SIG-M5 treated with dmso at 0.1 percent for 504 hours (cell line): ENCODE data around the gene DISC1.
"Not testable (repeated sequence)": the region's sequence is repeated elsewhere in the genome, so short reads cannot be mapped to it uniquely, and the experiment has no call there.

ENCODE experiments used
- DNase-seq: peaks from one replicate; lab custom pipeline; 2025; ENCODE audit not compliant: unreplicated experiment; lab: John Stamatoyannopoulos, UW

The DISC1 gene

DNA sequence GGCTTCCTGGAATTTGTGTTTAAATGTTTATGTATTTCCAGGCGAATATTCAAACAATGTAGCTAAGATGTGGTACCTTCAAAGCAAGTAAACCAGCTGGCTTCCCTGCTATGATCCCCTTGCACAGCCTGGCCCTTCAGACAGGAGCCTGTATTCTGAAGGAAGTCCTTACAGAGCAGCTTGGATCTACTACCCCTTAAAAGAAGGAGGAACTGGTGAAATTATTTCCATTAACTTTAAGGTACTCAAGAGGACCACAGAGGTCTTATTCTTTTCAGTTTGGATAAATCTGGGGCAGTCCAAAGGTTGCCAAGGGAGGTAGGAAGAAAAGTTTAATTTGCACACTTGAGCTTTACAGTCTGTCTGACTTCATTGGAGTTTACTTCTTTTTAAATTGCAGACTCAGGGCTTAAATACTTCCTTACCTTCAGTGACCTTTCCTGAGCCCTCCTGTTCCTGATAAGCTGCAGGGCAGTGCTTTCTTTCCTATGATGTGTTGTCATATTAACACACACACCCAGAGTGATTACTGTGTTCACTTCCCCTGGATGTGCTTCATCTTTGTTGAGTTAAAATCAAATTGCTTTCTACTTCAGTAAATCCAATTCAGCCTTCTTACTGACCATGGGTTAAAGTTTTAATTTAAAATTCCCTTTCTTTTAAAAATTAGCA lies 40.5 kb downstream of the DISC1 start:
- DNase-seq: no peak

DNA sequence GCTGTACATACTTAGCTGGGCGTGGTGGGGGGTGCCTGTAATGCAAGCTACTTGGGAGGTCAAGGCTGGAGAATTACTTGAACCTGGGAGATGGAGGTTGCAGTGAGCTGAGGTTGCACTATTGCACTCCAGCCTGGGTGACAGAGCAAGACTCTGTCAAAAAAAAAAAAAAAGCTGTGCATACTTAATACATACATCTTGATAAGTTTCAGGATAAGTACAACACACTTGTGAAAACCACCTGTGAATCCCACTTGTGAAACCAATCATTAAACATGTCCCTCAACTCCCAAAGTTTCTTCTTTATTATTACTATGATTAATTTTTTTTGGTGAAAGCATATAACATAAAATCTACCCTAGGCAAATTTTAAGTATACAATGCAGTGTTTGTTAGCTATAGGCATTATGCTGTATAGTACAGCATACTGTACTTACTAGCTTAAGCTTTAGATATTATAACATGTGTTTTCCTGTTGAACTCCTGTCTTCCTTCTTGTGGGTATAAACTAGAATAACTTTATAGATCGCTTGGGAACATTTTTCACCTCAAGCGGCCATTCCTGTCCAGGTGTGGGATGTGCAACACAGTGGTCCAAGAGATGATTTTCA lies 41.4 kb downstream of the DISC1 start:
- no peak for DNase-seq

DNA sequence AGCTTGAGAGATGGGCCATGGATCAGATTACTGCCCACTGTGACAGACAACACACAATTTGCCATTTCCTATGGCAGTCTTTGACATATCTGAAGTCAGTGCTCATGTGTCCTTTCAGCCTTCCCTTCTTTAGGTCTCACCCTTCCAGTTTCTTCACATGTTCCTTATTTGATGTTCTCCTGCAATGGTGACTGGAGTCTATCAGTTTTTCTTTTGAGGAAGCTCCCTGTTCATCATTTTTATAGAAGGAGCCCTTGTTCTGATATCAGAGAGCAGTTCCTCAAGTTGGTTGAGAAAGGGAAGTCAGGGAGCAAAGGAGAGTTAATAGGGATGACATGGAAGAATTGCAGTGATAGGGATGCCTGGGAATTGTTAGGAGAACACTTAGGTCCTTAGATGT lies 42.2 kb downstream of the DISC1 start:
- DNase-seq: no peak

DNA sequence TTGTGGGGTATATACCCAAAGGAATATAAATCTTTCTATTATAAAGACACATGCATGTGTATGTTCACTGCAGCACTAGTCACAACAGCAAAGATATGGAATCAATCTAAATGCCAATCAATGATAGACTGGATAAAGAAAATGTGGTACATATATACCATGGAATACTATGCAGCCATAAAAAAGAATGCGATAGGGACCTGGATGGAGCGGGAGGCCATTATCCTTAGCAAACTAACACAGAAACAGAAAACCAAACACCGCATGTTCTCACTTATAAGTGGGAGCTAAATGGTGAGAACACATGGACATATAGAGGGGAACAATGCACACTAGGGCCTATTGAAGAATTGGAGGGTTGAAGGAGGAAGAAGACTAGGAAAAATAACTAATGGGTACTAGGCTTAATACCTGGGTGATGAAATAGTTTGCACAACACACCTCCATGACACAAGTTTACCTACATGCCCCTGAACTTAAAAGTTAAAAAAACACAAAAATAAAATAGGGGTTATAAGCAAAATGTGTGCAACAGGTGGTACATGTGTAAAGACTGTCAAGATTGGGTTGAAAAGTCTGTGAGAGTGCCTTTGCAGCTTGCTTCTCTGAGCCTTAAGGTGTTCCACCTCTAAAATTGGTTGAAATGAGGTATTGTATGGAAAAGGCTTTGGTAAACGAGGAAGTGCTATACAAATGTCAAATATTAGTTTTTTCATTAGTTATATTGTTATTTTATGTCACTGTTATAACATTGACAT lies 43.5 kb downstream of the DISC1 start:
- DNase-seq: not testable (repeated sequence)

DNA sequence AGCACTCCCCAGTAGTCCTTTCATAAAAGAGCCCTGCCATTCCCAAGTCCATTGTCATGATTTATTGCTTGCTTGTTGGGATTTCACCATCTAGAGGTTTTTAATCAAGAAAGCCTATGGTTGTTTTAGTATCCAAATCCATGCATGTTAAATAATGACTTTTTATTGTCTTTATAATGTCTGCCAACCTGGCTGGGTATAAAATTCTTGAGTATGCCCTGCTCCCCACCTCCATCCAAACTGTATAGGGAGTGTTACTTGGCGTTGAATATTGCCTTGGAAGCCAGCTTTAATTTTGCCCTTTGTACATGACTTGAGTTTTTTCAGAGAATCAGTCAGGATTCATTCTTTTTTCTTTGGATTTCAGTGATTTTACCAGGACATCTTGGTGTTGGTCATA lies 44.2 kb downstream of the DISC1 start:
- no peak for DNase-seq

DNA sequence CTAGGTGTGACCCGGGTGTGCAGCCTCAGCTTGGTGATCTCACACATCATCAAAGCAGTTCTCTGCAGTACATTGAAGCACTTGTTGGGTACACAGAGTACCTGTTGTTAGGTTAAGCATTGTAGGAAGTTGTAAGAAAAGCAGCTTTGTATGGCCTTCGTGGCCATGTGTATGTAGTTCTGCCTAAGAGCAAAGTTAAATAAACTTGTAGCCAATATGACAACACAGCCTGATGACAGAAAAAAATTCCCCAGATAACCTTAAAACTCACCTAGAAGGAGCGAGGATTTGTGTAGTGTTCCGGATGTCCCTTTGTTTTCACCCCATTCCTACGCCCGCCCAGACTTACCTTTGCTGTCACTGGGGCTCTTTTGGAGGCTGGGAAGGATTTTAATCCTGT lies 48.0 kb downstream of the DISC1 start:
- DNase-seq: no peak

DNA sequence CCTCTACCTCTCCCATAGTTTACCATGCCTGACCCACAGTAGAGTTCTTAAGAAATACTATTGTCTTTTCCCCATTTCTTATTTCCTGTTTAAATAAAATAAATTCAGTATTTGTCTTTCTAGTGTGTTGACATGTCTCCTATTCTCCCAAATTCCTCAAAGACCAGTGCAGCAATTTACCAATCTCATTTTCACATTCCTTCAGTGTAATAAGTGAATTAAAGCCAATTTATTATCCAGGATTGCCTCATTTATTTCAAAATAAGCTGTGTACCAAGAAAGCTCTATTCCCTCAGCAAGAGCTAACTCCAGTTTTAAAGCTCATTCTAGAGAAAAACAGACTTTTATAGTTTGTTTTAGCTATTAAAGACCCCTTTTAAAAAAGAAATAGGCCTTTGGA lies 49.9 kb downstream of the DISC1 start:
- no peak for DNase-seq

DNA sequence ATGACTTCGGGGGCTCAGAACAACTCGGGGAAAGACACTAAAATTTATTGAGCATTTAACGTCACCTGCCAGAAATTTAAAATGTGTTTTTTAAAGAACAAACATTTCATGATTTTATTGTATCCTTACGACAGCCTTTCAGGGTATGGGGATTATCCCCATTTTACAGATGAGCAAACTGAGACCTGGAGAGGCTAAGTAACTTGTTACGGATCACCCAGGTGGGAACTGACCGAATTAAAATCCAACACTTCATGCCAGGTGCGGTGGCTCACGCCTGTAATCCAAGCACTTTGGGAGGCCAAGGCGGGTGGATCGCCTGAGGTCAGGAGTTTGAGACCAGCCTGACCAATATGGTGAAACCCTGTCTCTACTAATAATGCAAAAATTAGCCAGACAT lies 50.9 kb downstream of the DISC1 start:
- no peak for DNase-seq

DNA sequence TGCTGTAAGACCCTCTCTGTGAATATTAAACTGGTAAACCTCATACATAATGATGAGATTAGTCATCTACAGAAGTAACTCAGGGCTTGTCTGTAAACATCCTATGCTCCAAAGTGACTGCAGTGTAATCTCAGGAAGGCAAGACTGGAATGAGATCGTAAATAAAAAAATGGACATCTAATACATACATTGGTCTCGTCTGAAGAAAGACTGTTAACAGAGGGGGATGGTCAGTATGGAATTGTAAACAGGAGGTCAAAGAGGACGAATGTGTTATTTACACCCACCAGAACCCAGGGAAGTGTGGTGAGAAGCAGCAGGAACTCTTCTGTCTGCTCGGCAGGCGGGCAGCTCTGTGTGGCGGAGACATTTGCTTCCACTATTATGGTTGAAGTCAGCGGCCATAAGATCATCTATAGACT lies 51.4 kb downstream of the DISC1 start:
- no peak for DNase-seq

DNA sequence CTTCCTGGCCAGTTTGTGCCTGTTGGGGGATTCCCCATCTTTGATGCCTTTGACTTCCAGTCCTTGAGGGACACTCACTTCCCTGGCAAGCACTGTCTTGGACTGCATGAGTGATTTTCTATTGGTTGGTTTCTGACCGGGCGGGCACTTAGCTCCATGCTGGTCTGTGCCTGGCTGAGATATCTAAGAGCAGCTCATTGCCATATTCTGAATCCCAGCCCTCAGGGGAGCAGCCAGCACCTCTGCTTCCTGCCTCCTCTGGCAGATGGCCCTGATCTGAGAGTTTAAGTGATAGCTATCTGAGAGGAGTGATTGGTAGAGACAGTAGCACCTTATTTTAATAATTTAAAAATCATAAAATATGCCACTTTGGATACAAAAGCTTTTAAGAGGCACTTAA lies 52.5 kb downstream of the DISC1 start:
- no peak for DNase-seq

DNA sequence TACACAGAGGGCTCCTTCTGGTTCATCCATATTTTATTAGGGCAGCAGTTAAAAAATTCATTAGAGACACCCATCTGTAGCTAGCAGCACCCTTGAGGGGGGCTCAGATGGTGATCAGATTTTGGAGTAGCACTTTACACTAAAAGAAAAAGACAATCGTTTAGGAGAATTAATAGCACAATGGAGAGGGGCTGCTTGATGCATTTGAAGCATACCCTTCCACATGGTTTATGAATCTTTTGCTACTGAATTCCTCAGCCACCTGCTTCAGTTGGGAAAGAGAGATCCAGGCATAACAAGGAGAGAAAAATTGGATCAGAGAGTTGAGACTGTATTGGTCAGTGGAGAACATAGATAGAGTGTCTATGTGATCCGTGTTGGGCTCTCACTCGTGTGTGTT lies 54.4 kb downstream of the DISC1 start:
- DNase-seq: no peak

DNA sequence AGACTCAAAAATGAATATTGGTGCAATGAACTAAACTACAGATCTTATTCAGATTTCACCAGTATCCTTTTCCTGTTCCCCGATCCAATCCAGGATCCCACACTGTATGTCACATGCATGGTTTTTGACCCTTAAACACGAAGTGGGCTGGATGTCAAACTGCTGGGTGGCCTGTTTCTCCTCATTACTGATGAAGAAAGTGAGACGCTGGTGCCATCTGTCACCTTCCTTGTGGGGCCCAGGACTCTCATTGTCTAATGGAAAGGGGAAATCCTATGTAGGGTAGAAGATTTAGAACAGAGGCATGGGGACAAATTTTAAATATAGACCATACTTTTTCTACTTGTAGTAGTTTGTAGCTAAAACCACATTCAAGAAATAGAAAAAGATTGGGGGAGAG lies 56.2 kb downstream of the DISC1 start:
- no peak for DNase-seq

DNA sequence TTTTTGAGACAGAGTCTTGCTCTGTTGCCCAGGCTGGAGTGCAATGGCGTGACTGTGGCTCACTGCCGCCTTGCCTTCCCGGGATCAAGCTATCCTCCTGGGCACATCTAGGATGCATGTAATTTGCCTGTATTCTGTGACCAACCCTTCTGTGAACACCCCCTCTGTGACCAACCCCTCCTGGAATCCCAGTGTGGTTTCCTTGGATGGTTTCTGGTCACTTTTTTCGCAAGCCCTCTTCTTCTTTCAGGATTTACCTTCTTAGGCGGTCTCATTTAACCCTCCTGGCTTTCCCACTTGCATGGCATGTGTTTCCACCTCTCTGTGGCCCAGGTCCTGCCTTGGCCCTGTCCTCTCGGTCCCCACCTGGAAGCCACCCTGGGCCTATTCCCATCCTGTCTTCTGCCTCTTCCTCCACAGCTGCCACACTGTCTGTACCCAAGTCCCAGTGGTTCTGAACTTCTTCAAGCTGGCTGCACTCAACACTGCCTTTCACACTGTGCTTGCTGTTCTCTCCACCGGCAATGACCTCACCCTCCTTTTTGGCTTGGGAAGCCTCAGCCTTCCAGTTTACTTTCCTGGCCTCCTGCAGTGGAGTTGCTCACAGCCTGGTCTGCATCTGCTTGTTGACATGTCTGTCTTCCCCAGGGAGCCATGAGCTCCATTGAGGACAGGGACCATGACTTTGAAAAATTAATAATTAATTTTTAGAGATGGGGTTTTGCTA lies 57.0 kb downstream of the DISC1 start:
- no peak for DNase-seq

DNA sequence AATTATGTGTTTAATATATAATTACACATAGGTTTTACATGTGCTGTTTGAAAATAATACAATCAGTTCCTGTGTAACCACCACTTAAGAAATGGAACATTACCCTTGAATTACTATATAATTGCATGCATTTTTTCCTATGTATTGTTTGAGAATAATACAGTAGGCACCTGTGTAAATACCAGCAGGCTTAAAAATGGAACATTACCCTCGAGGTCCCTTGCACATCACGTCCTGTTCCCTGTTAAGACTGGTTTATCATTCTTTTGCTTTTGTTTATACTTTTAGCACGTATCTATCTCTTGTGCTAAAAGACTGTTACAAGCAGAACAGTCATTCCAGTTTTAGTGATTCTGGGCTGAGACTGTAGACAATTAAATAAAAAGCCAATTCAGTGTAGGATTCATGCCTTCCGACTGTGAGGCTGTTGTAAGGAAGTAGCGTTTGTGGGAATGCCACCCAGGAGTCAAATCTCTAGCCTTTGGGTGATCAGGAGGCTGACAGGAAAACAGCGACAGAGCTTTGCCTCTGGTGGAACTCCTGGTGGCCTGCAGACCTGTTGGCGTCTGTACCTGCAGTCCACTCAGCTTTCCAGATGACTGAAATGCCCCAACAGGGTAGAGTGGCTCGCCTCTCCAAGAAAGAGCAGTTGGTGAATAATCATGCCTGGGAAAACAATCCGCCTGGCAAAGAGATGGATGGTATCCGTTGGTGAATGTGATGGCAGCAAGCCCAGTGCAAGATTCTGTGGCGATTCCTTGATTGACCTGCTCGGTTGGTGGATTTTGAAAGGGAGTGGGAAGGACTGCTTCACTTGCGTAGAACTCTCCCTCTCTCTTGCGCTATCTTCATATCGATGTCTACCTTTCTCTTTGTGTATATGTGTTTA lies 58.0 kb downstream of the DISC1 start:
- no peak for DNase-seq

DNA sequence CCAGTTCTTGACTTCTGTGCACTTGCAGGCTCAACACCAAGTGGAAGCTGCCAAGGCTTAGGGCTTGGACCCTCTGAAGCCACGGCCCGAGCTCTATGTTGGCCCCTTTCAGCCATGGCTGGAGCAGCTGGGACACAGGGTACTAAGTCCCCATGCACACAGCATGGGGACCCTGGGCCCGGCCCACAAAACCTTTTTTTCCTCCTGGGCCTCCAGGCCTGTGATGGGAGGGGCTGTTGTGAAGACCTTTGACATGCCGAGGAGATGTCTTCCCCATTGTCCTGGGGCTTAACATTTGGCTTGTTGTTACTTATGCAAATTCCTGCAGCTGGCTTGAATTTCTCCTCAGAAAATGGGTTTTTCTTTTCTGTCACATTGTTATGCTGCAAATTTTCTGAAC lies 59.8 kb downstream of the DISC1 start:
- DNase-seq: no peak

DNA sequence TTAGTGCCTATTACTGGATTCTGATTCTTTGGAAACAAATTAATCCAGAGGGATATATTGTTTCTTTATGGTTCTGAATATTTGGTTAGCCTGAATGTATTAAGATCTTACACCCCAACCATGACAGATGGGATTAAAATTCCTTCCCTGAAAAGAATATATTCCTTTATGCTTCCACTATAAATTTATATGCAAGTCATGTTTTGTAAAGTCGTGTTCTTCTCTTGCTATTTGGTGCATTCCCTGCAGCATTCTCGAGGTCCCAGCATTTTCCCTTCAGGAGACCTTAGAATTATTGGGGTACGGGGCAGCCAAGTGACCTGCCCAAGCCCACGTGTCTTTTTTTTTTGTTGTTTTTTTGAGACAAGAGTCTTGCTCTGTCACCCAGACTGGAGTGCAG lies 62.4 kb downstream of the DISC1 start:
- no peak for DNase-seq

DNA sequence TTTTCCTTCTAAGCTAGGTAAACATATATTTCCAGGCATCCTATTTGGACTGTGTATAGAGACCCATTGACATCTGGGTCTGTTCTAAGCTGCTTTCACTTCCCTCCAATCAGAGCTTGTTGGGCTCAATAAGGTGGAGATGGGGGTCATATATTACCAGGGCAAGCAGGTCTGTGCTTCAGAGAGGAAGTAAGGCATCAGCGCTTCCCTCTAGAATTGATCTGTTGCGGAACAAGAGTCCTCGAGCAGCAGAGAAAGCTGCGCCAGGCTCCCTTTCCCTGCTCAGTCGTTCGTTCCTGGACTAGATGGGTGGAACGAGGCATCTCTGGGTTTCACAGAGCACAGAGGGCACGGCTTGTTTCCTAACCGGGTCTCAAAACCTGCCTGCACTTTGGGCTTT lies 63.5 kb downstream of the DISC1 start:
- DNase-seq: no peak

DNA sequence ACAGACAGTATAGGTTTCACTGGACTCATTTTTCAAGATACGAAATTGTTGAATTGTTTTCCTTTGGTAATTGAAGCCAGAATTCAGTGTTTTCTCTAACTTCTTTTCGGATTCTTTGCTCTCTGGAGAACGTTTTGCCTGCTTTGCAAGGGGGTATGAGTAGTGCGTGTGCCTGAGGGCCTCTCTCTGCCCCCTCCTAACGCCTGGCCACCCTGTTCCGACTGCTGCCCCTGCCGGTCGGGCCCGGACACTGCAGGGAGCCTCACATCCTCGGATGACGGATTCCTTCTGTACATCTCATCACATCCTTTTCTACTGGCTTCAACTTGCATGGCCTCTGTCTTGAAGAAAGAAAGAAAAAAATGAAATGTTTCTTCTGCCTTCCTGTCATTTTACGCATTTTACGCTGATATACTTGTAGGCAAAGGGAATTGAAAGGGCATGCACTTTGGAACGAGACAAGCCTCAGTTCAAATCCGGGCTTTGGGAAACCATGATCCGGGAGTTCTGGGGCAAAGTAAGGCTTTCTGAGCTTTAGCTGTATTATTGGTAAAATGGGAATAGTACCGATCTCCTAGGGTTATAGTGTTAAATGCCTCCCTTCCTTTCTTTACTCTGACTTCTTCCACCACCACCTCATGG lies 65.1 kb downstream of the DISC1 start:
- no peak for DNase-seq

DNA sequence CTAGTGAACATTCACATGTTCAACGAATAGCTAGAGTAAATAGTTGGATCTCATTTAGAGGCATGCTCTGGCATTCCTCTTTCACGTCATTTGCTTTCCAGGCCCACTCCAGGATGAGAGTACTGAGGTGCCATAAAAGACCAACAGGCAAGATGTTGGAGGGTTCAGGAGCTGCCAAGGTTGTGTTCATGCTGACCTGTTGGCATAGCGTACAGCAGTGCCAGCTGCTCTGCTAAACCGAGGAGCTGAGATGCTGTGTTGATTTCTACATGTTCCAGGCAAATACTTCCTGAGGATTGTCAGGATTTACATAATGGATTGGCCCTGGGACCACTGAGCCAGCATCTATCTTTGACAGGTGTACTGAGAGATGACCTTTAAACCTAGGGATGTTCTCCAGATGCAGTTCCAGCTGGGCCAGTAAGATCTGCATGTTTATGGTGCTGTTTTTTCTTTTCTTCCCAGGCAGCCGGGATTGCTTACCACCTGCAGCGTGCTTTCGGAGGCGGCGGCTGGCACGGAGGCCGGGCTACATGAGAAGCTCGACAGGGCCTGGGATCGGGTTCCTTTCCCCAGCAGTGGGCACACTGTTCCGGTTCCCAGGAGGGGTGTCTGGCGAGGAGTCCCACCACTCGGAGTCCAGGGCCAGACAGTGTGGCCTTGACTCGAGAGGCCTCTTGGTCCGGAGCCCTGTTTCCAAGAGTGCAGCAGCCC lies 66.9 kb downstream of the DISC1 start:
- no peak for DNase-seq

DNA sequence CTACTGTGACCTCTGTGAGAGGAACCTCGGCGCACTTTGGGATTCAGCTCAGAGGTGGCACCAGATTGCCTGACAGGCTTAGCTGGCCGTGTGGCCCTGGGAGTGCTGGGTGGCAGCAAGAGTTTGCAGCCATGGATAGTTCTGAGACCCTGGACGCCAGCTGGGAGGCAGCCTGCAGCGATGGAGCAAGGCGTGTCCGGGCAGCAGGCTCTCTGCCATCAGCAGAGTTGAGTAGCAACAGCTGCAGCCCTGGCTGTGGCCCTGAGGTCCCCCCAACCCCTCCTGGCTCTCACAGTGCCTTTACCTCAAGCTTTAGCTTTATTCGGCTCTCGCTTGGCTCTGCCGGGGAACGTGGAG lies 67.5 kb downstream of the DISC1 start:
- DNase-seq: no peak
